Superior temporal gyrus (tissue), 1 donor: ENCODE results near the gene TPX2.

Experiments
- DNase-seq: peaks from one replicate; pipeline ENCODE4 v3.0.0-alpha.2; 2016; ENCODE audit errors: extremely low spot score

TPX2 gene

GRCh38 chr20:31738729-31739549 lies at the start of gene TPX2:
TSS of gene TPX2 (plus strand) at chr20:31739290. CDS start at chr20:31757477, 18,187 bp downstream.
- peak; percentile 99 for DNase-seq

- no peak for DNase-seq
These were observed 48.9 kb upstream of the TPX2 start for GRCh38 chr20:31690124-31690666.

- DNase-seq: no peak
These were observed 47.3 kb upstream of the TPX2 start for GRCh38 chr20:31691646-31692275.

- DNase-seq: no peak
These were observed 45.7 kb upstream of the TPX2 start for GRCh38 chr20:31693402-31693801.

- DNase-seq: no peak
These were observed 45.0 kb upstream of the TPX2 start for GRCh38 chr20:31693987-31694661.

GRCh38 chr20:31694842-31695593 lies 44.1 kb upstream of the TPX2 start:
- no peak for DNase-seq

- no peak for DNase-seq
These were observed 43.0 kb upstream of the TPX2 start for GRCh38 chr20:31695849-31696804.

- DNase-seq: no peak
These were observed 40.8 kb upstream of the TPX2 start for GRCh38 chr20:31698243-31698802.

GRCh38 chr20:31698803-31699718 lies 40.0 kb upstream of the TPX2 start:
- peak; percentile 85 for DNase-seq

GRCh38 chr20:31699801-31700728 lies 39.0 kb upstream of the TPX2 start:
- DNase-seq: no peak

- DNase-seq: no peak
These were observed 38.3 kb upstream of the TPX2 start for GRCh38 chr20:31700747-31701146.

GRCh38 chr20:31701591-31701990 lies 37.5 kb upstream of the TPX2 start:
- no peak for DNase-seq

- DNase-seq: no peak
These were observed 34.6 kb upstream of the TPX2 start for GRCh38 chr20:31704225-31705119.

- no peak for DNase-seq
These were observed 33.9 kb upstream of the TPX2 start for GRCh38 chr20:31705191-31705590.

GRCh38 chr20:31705598-31706597 lies 33.2 kb upstream of the TPX2 start:
- DNase-seq: no peak
